Measurements from ENCODE around the gene ADIPOR2.
"Not testable (repeated sequence)": the region's sequence is repeated elsewhere in the genome, so short reads cannot be mapped to it uniquely, and the experiment has no call there.

Gene ADIPOR2

GRCh38 chr12:1663440-1664132 is 27.3 kb upstream of the ADIPOR2 start:
- no peak for DNase-seq (ENCODE audit: low read depth, low spot score)

- no peak for DNase-seq (ENCODE audit: low read depth, low spot score)
Measured at GRCh38 chr12:1665366-1665765, 25.5 kb upstream of the ADIPOR2 start.

- DNase-seq (ENCODE audit: low read depth, low spot score) = no peak
Measured at GRCh38 chr12:1666215-1666614, 24.7 kb upstream of the ADIPOR2 start.

- DNase-seq (ENCODE audit: low read depth, low spot score) = no peak
Measured at GRCh38 chr12:1666685-1667162, 24.1 kb upstream of the ADIPOR2 start.

- DNase-seq (ENCODE audit: low read depth, low spot score) = no peak
Measured at GRCh38 chr12:1668833-1669543, 21.9 kb upstream of the ADIPOR2 start.

- no peak for DNase-seq (ENCODE audit: low read depth, low spot score)
Measured at GRCh38 chr12:1670358-1671268, 20.3 kb upstream of the ADIPOR2 start.

GRCh38 chr12:1676043-1676442 is 14.8 kb upstream of the ADIPOR2 start:
- DNase-seq (ENCODE audit: low read depth, low spot score) = no peak

- DNase-seq (ENCODE audit: low read depth, low spot score) = no peak
Measured at GRCh38 chr12:1680804-1681492, 9.9 kb upstream of the ADIPOR2 start.

- DNase-seq (ENCODE audit: low read depth, low spot score) = no peak
Measured at GRCh38 chr12:1681493-1681807, 9.4 kb upstream of the ADIPOR2 start.

GRCh38 chr12:1688086-1688710 is 2.7 kb upstream of the ADIPOR2 start:
- DNase-seq (ENCODE audit: low read depth, low spot score) = no peak

- DNase-seq (ENCODE audit: low read depth, low spot score) = no peak
Measured at GRCh38 chr12:1691123-1692007, 495 bp downstream of the ADIPOR2 start.

- no peak for DNase-seq (ENCODE audit: low read depth, low spot score)
Measured at GRCh38 chr12:1692226-1692625, 1.4 kb downstream of the ADIPOR2 start.

GRCh38 chr12:1692895-1693610 is 2.2 kb downstream of the ADIPOR2 start:
- no peak for DNase-seq (ENCODE audit: low read depth, low spot score)

GRCh38 chr12:1695097-1695496 is 4.2 kb downstream of the ADIPOR2 start:
- DNase-seq (ENCODE audit: low read depth, low spot score) = not testable (repeated sequence)

- no peak for DNase-seq (ENCODE audit: low read depth, low spot score)
Measured at GRCh38 chr12:1695886-1696670, 5.2 kb downstream of the ADIPOR2 start.

- no peak for DNase-seq (ENCODE audit: low read depth, low spot score)
Measured at GRCh38 chr12:1696800-1697199, 5.9 kb downstream of the ADIPOR2 start.

- no peak for DNase-seq (ENCODE audit: low read depth, low spot score)
Measured at GRCh38 chr12:1697271-1697670, 6.4 kb downstream of the ADIPOR2 start.

GRCh38 chr12:1698720-1699119 is 7.8 kb downstream of the ADIPOR2 start:
- no peak for DNase-seq (ENCODE audit: low read depth, low spot score)

- DNase-seq (ENCODE audit: low read depth, low spot score) = no peak
Measured at GRCh38 chr12:1702713-1703112, 11.8 kb downstream of the ADIPOR2 start.

All from activated CD4-positive, CD25-positive, alpha-beta regulatory T cell treated with anti-CD3 and anti-CD28 coated beads, Interleukin-2, amount 50 U/mL, for 16 hours (primary cell).